Peyer's patch (tissue), 4 donors: ENCODE measurements around the gene SBF1.

Experiments used
- CTCF ChIP-seq, 6 experiments: fragments of 450-650 bp in 4 of 6; fragments of 200-600 bp in 2 of 6; sonication (generic) in 1 of 6; IDR thresholded peaks; one replicate each; pipeline ENCODE4 v1.5.1; 2017 to 2019; ENCODE audit warnings: antibody characterized with exemption in 6 of 6, mild to moderate bottlenecking in 3 of 6, moderate library complexity in 1 of 6
- POLR2A ChIP-seq, 2 donors: fragments of 450-650 bp; IDR thresholded peaks; one replicate each; pipeline ENCODE4 v1.5.1; 2017; ENCODE audit warnings: antibody characterized with exemption in 2 of 2, mild to moderate bottlenecking in 2 of 2, moderate library complexity in 2 of 2

GRCh38 chr22:50522208-50522805, 47.5 kb upstream of the SBF1 start:
- TF ChIP-seq POLR2A (IDR thresholded peaks at IDR 0.05): no peak
- TF ChIP-seq CTCF (IDR thresholded peaks at IDR 0.05): no peak
